HepG2 (cell line): Measurements from ENCODE around the gene PLCB1. TPM values are rescaled to one million over a fixed set of nuclear protein-coding genes. Genes with fewer than 3 reads are reported as not detected.

Source experiments
- NCOA2 ChIP-seq: sonication (generic); formaldehyde crosslinking; IDR thresholded peaks from 2 replicates; pipeline ENCODE4 v1.8.0; 2022; ENCODE audit warnings: inconsistent platforms
- NCOA5 ChIP-seq: sonication (generic); formaldehyde crosslinking; IDR thresholded peaks from 2 replicates; pipeline ENCODE4 v1.4.0; 2020; ENCODE audit warnings: missing genetic modification reagents
- NFYC ChIP-seq: IDR thresholded peaks from 2 replicates; pipeline ENCODE4 v1.6.1; 2016; ENCODE audit warnings: missing genetic modification reagents, missing compliant biosample characterization
- STAT5B ChIP-seq: sonication (generic); formaldehyde crosslinking; IDR thresholded peaks from 2 replicates; pipeline ENCODE4 v1.4.0; 2020; ENCODE audit warnings: missing genetic modification reagents
- TRAFD1 ChIP-seq: sonication (generic); formaldehyde crosslinking; IDR thresholded peaks from 2 replicates; pipeline ENCODE4 v1.5.1; 2020; ENCODE audit warnings: missing genetic modification reagents, mild to moderate bottlenecking, borderline replicate concordance
- U2AF1 ChIP-seq: fragments of 200-400 bp; formaldehyde crosslinking; optimal IDR thresholded peaks from 2 replicates; pipeline ENCODE3; 2017; ENCODE audit warnings: mild to moderate bottlenecking, low read depth, low read length
- ZNF24 ChIP-seq: fragments of 450-650 bp; IDR thresholded peaks from 2 replicates; pipeline ENCODE4 v1.6.1; 2017; ENCODE audit warnings: antibody characterized with exemption, mild to moderate bottlenecking
- ZNF251 ChIP-seq: sonication (generic); formaldehyde crosslinking; IDR thresholded peaks from 2 replicates; pipeline ENCODE4 v1.9.0; 2021; ENCODE audit warnings: mild to moderate bottlenecking, missing genetic modification reagents
- ZNF282 ChIP-seq: fragments of 450-650 bp; IDR thresholded peaks from 2 replicates; pipeline ENCODE4 v1.6.1; 2018; ENCODE audit not compliant: partially characterized antibody
- ZNF646 ChIP-seq: sonication (generic); formaldehyde crosslinking; IDR thresholded peaks from 2 replicates; pipeline ENCODE4 v1.9.0; 2021; ENCODE audit warnings: mild to moderate bottlenecking, missing genetic modification reagents
- ZNF652 ChIP-seq: IDR thresholded peaks from 2 replicates; pipeline ENCODE4 v1.6.1; 2016; ENCODE audit warnings: low read depth, borderline replicate concordance
- ZNF83 ChIP-seq: sonication (generic); formaldehyde crosslinking; IDR thresholded peaks from 2 replicates; pipeline ENCODE4 v1.4.0; 2020; ENCODE audit warnings: missing genetic modification reagents, mild to moderate bottlenecking, borderline replicate concordance
- polyA plus RNA-seq, 8 experiments: library from polyadenylated mRNA; depleted of rRNA in 3 of 8; stranded (reverse) in 7 of 8; unstranded in 1 of 8; fragments of >200 nt; fragmentation: Illumina TruSeq in 4 of 8; extraction: Trizol in 4 of 8; gene quantifications; 2 replicates each; pipeline versions ENCODE4 v1.2.1 to v1.2.3, GENCODE V29; 2011 to 2016; ENCODE audit warnings: low read depth in 4 of 8, missing spikeins in 1 of 8, mixed read lengths in 1 of 8; ENCODE audit not compliant: insufficient read depth in 1 of 8
- total RNA-seq, 5 experiments: library from RNA; depleted of rRNA; stranded (reverse); fragments of >200 nt; fragmentation: Illumina TruSeq; extraction: Trizol; gene quantifications; 2 replicates each; pipeline ENCODE4 v1.2.3, GENCODE V29; 2016; ENCODE audit warnings: low read depth in 1 of 5
- TF ChIP-seq, protein P1 (sequence below): sonication (generic); formaldehyde crosslinking; IDR thresholded peaks from 2 replicates; pipeline ENCODE4 v1.4.0; 2020; ENCODE audit warnings: missing genetic modification reagents, borderline replicate concordance
- TF ChIP-seq, protein P2 (sequence below): IDR thresholded peaks from 2 replicates; pipeline ENCODE4 v1.4.0; 2020; ENCODE audit warnings: mild to moderate bottlenecking, missing genetic modification reagents

PLCB1 gene
- total and polyA plus RNA-seq, 2 of the 13 experiments (the other 11 are each of a cell fraction or from before 2014, with no cell fraction given), result 42.4 to 55.9 TPM

- peak; percentile 79; the same call in 1 of the 2 replicates for TF ChIP-seq ZNF652 (CRISPR knock-in tag)
- peak; percentile 95 for TF ChIP-seq STAT5B
- no peak for TF ChIP-seq ZNF83 (CRISPR knock-in tag)
- TF ChIP-seq NCOA5 (CRISPR knock-in tag), result no peak
- no peak for TF ChIP-seq ZNF251 (CRISPR knock-in tag)
- no peak for TF ChIP-seq TRAFD1 (CRISPR knock-in tag)
- no peak for TF ChIP-seq U2AF1
- TF ChIP-seq NCOA2 (CRISPR knock-in tag), result peak; percentile 99
- no peak; the same call in 1 of the 2 replicates for TF ChIP-seq ZNF646 (CRISPR knock-in tag)
- TF ChIP-seq NFYC (CRISPR knock-in tag), result no peak
- no peak for TF ChIP-seq ZNF282
- TF ChIP-seq, protein P1, sequence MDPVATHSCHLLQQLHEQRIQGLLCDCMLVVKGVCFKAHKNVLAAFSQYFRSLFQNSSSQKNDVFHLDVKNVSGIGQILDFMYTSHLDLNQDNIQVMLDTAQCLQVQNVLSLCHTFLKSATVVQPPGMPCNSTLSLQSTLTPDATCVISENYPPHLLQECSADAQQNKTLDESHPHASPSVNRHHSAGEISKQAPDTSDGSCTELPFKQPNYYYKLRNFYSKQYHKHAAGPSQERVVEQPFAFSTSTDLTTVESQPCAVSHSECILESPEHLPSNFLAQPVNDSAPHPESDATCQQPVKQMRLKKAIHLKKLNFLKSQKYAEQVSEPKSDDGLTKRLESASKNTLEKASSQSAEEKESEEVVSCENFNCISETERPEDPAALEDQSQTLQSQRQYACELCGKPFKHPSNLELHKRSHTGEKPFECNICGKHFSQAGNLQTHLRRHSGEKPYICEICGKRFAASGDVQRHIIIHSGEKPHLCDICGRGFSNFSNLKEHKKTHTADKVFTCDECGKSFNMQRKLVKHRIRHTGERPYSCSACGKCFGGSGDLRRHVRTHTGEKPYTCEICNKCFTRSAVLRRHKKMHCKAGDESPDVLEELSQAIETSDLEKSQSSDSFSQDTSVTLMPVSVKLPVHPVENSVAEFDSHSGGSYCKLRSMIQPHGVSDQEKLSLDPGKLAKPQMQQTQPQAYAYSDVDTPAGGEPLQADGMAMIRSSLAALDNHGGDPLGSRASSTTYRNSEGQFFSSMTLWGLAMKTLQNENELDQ (CRISPR knock-in tag), result peak; percentile 64; the same call in 1 of the 2 replicates
- TF ChIP-seq, protein P2, sequence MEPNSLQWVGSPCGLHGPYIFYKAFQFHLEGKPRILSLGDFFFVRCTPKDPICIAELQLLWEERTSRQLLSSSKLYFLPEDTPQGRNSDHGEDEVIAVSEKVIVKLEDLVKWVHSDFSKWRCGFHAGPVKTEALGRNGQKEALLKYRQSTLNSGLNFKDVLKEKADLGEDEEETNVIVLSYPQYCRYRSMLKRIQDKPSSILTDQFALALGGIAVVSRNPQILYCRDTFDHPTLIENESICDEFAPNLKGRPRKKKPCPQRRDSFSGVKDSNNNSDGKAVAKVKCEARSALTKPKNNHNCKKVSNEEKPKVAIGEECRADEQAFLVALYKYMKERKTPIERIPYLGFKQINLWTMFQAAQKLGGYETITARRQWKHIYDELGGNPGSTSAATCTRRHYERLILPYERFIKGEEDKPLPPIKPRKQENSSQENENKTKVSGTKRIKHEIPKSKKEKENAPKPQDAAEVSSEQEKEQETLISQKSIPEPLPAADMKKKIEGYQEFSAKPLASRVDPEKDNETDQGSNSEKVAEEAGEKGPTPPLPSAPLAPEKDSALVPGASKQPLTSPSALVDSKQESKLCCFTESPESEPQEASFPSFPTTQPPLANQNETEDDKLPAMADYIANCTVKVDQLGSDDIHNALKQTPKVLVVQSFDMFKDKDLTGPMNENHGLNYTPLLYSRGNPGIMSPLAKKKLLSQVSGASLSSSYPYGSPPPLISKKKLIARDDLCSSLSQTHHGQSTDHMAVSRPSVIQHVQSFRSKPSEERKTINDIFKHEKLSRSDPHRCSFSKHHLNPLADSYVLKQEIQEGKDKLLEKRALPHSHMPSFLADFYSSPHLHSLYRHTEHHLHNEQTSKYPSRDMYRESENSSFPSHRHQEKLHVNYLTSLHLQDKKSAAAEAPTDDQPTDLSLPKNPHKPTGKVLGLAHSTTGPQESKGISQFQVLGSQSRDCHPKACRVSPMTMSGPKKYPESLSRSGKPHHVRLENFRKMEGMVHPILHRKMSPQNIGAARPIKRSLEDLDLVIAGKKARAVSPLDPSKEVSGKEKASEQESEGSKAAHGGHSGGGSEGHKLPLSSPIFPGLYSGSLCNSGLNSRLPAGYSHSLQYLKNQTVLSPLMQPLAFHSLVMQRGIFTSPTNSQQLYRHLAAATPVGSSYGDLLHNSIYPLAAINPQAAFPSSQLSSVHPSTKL (CRISPR knock-in tag), result peak; percentile 100
- peak; percentile 88 for TF ChIP-seq ZNF24
Measured at GRCh38 chr20:8144282-8145245, 12.5 kb downstream of the PLCB1 start (continued).
